Measurements from ENCODE around the gene ENTHD1.
"Not testable (repeated sequence)": the region's sequence is repeated elsewhere in the genome, so short reads cannot be mapped to it uniquely, and the experiment has no call there.

ENTHD1 gene

GRCh38 chr22:39735776-39736175 lies 157.8 kb downstream of the ENTHD1 start:
- DNase-seq (ENCODE audit: extremely low read depth in 1 of 2, low read depth in 1 of 2), result no peak

- DNase-seq (ENCODE audit: extremely low read depth in 1 of 2, low read depth in 1 of 2), result no peak
These were observed 158.7 kb downstream of the ENTHD1 start for GRCh38 chr22:39734866-39735265.

DNA sequence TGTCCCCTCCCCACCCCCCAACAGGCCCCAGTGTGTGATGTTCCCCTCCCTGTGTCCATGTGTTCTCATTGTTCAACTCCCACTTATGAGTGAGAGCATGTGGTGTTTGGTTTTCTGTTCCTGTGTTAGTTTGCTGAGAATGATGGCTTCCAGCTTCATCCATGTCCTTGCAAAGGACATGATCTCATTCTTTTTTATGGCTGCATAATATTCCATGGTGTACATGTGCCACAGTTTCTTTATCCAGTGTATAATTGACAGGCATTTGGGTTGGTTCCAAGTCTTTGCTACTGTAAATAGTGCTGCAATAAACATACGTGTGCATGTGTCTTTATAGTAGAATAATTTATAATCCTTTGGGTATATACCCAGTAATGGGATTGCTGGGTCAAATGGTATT lies 159.5 kb downstream of the ENTHD1 start:
- DNase-seq (ENCODE audit: extremely low read depth in 1 of 2, low read depth in 1 of 2), result not testable (repeated sequence)

DNA sequence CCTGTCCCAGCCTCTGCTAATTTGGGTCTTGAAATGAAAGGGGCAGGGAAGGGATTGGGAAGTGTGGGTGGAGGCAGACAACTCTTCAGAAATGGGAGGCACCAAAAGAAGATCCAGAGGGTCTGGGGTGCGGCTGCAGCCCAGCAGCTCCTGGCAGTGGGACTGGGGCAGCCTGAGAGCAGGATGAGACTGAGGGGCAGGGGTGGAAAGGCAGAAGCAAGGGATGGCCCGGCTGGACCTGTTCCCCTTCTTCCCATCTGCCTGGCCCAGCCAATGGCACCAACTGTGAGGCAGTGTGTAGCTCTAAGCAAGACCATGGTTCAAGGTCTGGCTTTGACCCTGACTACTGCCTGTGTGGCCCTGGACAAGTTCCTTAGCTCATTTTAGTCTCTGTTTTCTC lies 160.4 kb downstream of the ENTHD1 start:
- no peak for DNase-seq (ENCODE audit: extremely low read depth in 1 of 2, low read depth in 1 of 2)

- no peak for DNase-seq (ENCODE audit: extremely low read depth in 1 of 2, low read depth in 1 of 2)
These were observed 160.9 kb downstream of the ENTHD1 start for GRCh38 chr22:39732625-39733024.

- DNase-seq (ENCODE audit: extremely low read depth in 1 of 2, low read depth in 1 of 2), result no peak
These were observed 161.5 kb downstream of the ENTHD1 start for GRCh38 chr22:39731881-39732555.

DNA sequence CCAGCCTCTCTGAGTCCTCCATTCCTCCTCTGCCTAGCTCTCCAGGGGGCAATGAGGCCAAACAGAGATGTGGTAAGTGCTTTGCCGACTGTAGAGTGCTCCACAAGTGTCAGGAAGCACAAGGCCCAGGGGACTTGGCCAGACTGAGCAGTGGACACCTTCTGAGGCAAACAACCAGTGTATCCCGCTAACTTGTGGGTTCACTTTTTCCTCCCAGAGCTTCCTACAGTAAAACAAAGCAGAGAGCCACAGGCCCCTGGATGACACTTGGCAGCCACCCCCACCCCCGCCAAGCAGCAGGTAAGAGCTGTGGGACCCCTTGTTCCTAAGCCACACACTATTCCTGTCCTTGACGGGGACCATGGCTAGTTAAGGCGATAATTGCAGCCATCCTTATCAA lies 162.1 kb downstream of the ENTHD1 start:
- no peak for DNase-seq (ENCODE audit: extremely low read depth in 1 of 2, low read depth in 1 of 2)

DNA sequence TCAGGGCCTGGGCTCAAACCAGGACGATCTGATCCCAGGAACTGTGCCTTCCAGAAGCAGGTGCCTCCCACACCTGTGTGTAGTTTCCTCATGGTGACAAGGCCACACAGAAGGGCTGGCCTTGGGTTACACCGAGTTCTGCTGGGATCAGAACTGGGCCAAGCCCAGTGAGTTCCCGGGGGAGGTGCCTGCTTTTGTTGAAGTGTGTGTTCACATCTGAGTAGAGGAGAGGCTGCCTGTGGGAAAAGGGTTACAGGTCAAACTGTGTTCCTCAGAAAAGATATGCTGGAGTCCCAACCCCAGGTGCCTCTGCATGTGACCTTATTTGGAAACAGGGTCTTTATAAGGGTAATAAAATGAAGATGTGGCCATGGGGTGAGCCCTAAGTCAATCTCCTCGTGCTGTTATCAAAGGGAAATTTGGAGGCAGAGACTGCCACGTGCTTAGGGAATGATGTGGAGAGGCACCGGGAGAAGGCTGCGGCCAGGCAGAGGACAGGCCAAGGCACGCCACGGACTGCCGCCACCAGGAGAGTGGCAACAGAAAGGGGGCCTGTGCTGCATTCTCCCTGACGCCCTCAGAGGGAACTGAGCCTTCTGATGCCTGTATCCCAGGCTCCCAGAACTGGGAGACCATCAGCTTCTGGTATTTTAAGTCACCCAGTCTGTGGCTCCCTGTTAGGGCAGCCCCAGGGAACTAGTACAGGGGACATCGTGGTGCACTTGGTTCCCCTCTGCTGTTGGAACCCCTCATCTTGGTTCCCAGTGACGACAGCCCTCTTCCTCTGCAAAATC lies 164.2 kb downstream of the ENTHD1 start:
- DNase-seq (ENCODE audit: extremely low read depth in 1 of 2, low read depth in 1 of 2), result no peak

- no peak for DNase-seq (ENCODE audit: extremely low read depth in 1 of 2, low read depth in 1 of 2)
These were observed 165.2 kb downstream of the ENTHD1 start for GRCh38 chr22:39728236-39728860.

DNA sequence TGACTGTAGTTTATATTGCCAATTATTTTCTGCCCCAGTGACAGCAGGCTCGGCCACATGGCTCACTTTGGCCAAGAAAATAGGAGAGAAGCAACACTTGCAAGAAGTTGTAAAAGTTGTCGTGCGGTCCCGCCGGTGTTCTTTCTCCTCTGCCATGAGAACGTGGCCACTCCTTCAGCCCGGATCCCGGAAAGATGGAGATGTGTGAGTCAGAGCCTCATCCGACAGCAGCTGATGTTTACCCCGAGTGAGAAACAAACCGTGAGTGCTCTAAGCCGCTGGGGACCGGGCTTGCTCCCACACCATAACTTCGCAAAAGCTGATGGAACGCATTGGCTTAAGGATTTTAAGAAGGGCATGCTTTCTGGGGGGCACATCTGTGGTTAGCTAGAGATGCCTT lies 166.0 kb downstream of the ENTHD1 start:
- DNase-seq (ENCODE audit: extremely low read depth in 1 of 2, low read depth in 1 of 2), result no peak

GRCh38 chr22:39725351-39726035 lies 168.1 kb downstream of the ENTHD1 start:
- DNase-seq (ENCODE audit: extremely low read depth in 1 of 2, low read depth in 1 of 2), result no peak

DNA sequence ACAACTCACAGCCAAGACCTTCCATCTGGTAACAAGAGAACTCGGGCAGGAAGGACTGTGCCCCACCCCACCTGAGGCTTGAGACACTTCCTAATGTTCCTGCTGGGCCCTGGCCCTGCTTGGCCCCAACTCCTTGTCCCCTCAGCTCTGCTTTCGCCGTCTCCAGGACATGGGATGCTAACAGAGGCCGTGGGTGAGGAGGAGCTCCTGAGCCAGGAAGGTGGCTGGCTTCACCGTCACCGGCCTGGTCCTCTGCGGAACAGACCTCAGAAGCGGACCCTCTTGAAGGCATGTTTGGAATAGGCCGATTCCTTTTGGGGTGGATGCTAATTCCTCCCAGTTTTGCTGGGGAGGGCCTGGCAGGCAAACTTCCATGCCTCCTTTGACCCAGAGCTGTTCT lies 168.7 kb downstream of the ENTHD1 start:
- DNase-seq (ENCODE audit: extremely low read depth in 1 of 2, low read depth in 1 of 2), result no peak

- no peak for DNase-seq (ENCODE audit: extremely low read depth in 1 of 2, low read depth in 1 of 2)
These were observed 169.2 kb downstream of the ENTHD1 start for GRCh38 chr22:39724390-39724789.

DNA sequence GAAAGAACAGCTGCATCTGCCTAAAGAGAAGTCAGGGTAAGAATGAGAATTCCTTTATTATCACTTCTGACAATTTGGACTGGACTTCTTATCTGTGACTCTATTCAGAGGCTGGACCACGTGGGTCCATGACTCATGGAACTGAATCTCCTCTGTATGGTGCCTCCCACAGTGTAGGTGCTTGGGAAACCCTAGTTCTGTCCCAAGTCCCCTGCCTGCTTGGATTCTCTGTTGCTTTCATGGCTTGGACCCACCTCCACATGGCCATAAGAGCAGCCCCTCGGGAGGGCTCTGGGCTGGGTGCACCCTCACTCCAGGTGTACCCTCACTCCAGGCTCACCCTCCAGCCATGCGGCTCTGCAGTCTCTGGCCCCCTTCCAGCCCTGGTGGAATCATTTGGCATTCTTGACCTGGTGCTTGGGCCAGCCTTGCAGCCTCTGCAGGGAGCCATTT lies 169.6 kb downstream of the ENTHD1 start:
- no peak for DNase-seq (ENCODE audit: extremely low read depth in 1 of 2, low read depth in 1 of 2)

- DNase-seq (ENCODE audit: extremely low read depth in 1 of 2, low read depth in 1 of 2), result no peak
These were observed 170.1 kb downstream of the ENTHD1 start for GRCh38 chr22:39723463-39723862.

DNA sequence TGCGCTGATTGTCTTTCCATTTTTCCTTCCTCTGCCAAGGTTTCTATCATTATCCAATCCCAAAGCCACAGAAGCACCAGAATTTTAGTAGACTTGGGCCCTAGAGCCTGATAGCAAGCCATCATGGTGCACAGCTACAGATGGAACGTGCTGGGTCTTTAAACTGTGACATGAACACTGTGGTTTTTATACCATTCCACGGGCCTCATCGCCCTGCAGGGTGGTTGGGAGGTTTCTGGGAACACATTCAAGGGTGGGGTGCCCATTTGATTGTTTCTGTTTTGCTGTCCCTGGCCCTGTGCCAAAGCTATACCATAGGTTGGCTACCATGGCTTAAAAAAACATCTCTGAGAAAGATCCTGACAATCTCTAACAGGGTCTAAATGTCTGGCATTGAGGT lies 171.1 kb downstream of the ENTHD1 start:
- no peak for DNase-seq (ENCODE audit: extremely low read depth in 1 of 2, low read depth in 1 of 2)

DNA sequence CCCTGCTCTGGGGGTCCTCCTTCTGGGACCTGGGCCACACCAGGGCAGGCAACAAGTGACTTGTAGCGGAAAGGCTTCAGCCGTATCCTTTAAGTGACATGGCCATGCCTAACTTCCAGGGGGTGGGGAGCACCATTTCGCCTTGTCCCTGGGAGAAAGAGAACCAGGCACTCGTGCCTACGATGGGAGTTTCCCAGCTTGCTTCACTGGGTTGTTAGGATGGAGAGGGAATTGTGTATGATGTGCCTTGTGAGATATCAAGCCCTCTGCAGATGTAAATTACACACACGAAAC lies 171.6 kb downstream of the ENTHD1 start:
- DNase-seq (ENCODE audit: extremely low read depth in 1 of 2, low read depth in 1 of 2), result no peak

- DNase-seq (ENCODE audit: extremely low read depth in 1 of 2, low read depth in 1 of 2), result no peak
These were observed 172.1 kb downstream of the ENTHD1 start for GRCh38 chr22:39721206-39722031.

- no peak for DNase-seq (ENCODE audit: extremely low read depth in 1 of 2, low read depth in 1 of 2)
These were observed 173.8 kb downstream of the ENTHD1 start for GRCh38 chr22:39719559-39720450.
